GM23338 (cell line): ENCODE measurements around the gene HPGD. TPM values are rescaled to one million over a fixed set of nuclear protein-coding genes. Genes with fewer than 3 reads are reported as not detected.

Source experiments
- ATAC-seq: fragments of 200-7000 bp; cut with Tn5 transposase; 3 replicates; pipeline ENCODE4 v1.9.1; 2020
- DNase-seq: peaks from one replicate; pipeline ENCODE4 v3.0.0-alpha.2; 2015; ENCODE audit warnings: low spot score
- H2AFZ ChIP-seq: fragments of 200-600 bp; sonication (generic); 2 replicates; pipeline ENCODE4 v1.8.0; 2016; ENCODE audit warnings: antibody characterized with exemption, mild to moderate bottlenecking, moderate library complexity
- H3F3A ChIP-seq: fragments of 200-600 bp; sonication (generic); replicated peaks from 2 replicates; pipeline ENCODE4 v1.8.0; 2017; ENCODE audit warnings: antibody characterized with exemption, mixed run types, low read depth
- H3K27ac ChIP-seq: fragments of 200-600 bp; sonication (generic); 2 replicates; pipeline ENCODE4 v1.6.1; 2016; ENCODE audit warnings: low read depth
- H3K27me3 ChIP-seq: fragments of 200-600 bp; sonication (generic); 2 replicates; pipeline ENCODE4 v1.8.0; 2016; ENCODE audit warnings: mild to moderate bottlenecking, mixed run types, moderate library complexity; ENCODE audit not compliant: insufficient read depth
- H3K36me3 ChIP-seq: fragments of 200-600 bp; sonication (generic); 2 replicates; pipeline ENCODE4 v1.8.0; 2016; ENCODE audit warnings: mild to moderate bottlenecking; ENCODE audit not compliant: insufficient read depth
- H3K4me1 ChIP-seq: fragments of 200-600 bp; sonication (generic); 2 replicates; pipeline ENCODE4 v1.8.0; 2016; ENCODE audit warnings: mild to moderate bottlenecking, moderate library complexity; ENCODE audit not compliant: insufficient read depth
- H3K4me2 ChIP-seq: fragments of 200-600 bp; sonication (generic); 2 replicates; pipeline ENCODE4 v1.7.1; 2017; ENCODE audit warnings: mixed run types
- H3K4me3 ChIP-seq: fragments of 200-600 bp; sonication (generic); 2 replicates; pipeline ENCODE4 v1.6.1; 2016; ENCODE audit warnings: mixed run types
- H3K79me2 ChIP-seq: fragments of 200-600 bp; sonication (generic); replicated peaks from 2 replicates; pipeline ENCODE4 v1.8.0; 2017; ENCODE audit warnings: mild to moderate bottlenecking; ENCODE audit not compliant: insufficient read depth
- H3K9me2 ChIP-seq: fragments of 200-600 bp; sonication (generic); 2 replicates; pipeline ENCODE4 v1.8.0; 2017; ENCODE audit not compliant: insufficient read depth
- H4K20me1 ChIP-seq: fragments of 200-600 bp; sonication (generic); replicated peaks from 2 replicates; pipeline ENCODE4 v1.8.0; 2017; ENCODE audit warnings: mild to moderate bottlenecking; ENCODE audit not compliant: insufficient read depth
- H3K27ac Mint-ChIP-seq: 2 replicates; pipeline ENCODE4 v1.8.0; 2020; ENCODE audit warnings: inconsistent platforms, mild to moderate bottlenecking, moderate library complexity, mixed read lengths
- H3K27me3 Mint-ChIP-seq: 3 replicates; pipeline ENCODE4 v1.8.0; 2022; ENCODE audit warnings: low read depth, mild to moderate bottlenecking, moderate library complexity, mixed read lengths, inconsistent platforms; ENCODE audit not compliant: insufficient read depth, poor library complexity
- H3K36me3 Mint-ChIP-seq: 3 replicates; pipeline ENCODE4 v1.8.0; 2021; ENCODE audit warnings: low read depth, mild to moderate bottlenecking, inconsistent platforms, moderate library complexity, mixed read lengths
- H3K4me1 Mint-ChIP-seq: 3 replicates; pipeline ENCODE4 v1.8.0; 2020; ENCODE audit warnings: mild to moderate bottlenecking, inconsistent platforms, mixed read lengths
- H3K4me3 Mint-ChIP-seq: 3 replicates; pipeline ENCODE4 v1.8.0; 2021; ENCODE audit warnings: moderate library complexity, mild to moderate bottlenecking, inconsistent platforms, mixed read lengths
- H3K9me3 Mint-ChIP-seq: 3 replicates; pipeline ENCODE4 v1.8.0; 2020; ENCODE audit warnings: moderate library complexity, mild to moderate bottlenecking, inconsistent platforms, mixed read lengths
- CREB1 ChIP-seq: fragments of 250-450 bp; sonication (Bioruptor Pico); IDR thresholded peaks from 2 replicates; pipeline ENCODE4 v1.5.0; 2020; ENCODE audit warnings: low read depth, mild to moderate bottlenecking, moderate library complexity
- JUNB ChIP-seq: IDR thresholded peaks from one replicate; pipeline ENCODE4 v1.6.1; 2016; ENCODE audit warnings: antibody characterized with exemption; ENCODE audit not compliant: unreplicated experiment
- STAT1 ChIP-seq: IDR thresholded peaks from one replicate; pipeline ENCODE4 v1.6.1; 2016; ENCODE audit warnings: antibody characterized with exemption; ENCODE audit not compliant: unreplicated experiment
- ZNF114 ChIP-seq: fragments of 250-450 bp; sonication (Bioruptor Pico); IDR thresholded peaks from 2 replicates; pipeline ENCODE4 v1.5.0; 2020; ENCODE audit warnings: mild to moderate bottlenecking, moderate library complexity
- ZNF331 ChIP-seq: fragments of 250-450 bp; sonication (Bioruptor Pico); IDR thresholded peaks from 2 replicates; pipeline ENCODE4 v1.5.0; 2020; ENCODE audit warnings: low read depth, mild to moderate bottlenecking, moderate library complexity
- polyA plus RNA-seq: library from polyadenylated mRNA; unstranded; fragments of >200 nt; fragmentation: Nextera tagmentation; extraction: Ambion mirVana; gene quantifications from 2 replicates; pipeline ENCODE4 v1.2.1, GENCODE V29; 2016
- total RNA-seq: library from RNA; depleted of rRNA; stranded (reverse); fragments of >200 nt; shearing (Covaris generic); gene quantifications from 2 replicates; pipeline ENCODE4 v1.2.3, GENCODE V29; 2014
- TF ChIP-seq, protein P1 (sequence below), 2 experiments: fragments of 200-600 bp in 1 of 2; sonication (generic) in 1 of 2; conservative IDR thresholded peaks; 2 replicates each; pipeline versions ENCODE4 v1.5.1 to v1.6.1; 2016 to 2017; ENCODE audit warnings: antibody characterized with exemption in 2 of 2, low read depth in 2 of 2, mild to moderate bottlenecking in 2 of 2, moderate library complexity in 1 of 2
- TF ChIP-seq, protein P2 (sequence below): fragments of 250-450 bp; sonication (Bioruptor Pico); IDR thresholded peaks from 2 replicates; pipeline ENCODE4 v1.5.0; 2020; ENCODE audit warnings: mild to moderate bottlenecking, moderate library complexity

The HPGD gene
- total and polyA plus RNA-seq, 2 experiments from 2014 or later, result 5.6 to 9.1 TPM

DNA sequence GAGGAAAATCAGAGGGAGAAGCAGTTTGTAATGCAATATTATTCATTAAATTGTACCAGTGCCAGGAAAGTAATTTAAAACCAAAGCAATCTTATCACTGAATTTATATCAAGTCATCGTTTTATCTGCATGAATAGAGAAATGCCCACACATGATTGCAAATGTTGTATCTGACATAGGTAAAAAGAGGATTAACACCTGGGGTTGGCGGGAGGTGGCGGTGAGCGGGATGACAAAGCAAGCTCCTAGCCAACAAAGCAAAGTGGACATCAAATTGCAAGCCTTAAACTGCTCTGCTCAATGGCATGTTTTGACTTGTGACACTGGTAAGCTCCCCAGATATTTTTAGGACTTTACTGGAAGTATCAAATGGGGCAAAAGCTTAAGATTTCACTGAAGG is 16.4 kb downstream of the HPGD start:
- Histone ChIP-seq H2AFZ (peak overlapping the region; percentile 76; the same call in 1 of the 2 replicates), H3K27me3 (no peaks in the 10 kb centered on the region), H3F3A (no peaks in the 10 kb centered on the region), H3K4me2 (no peak overlapping the region), H4K20me1 (no peaks in the 10 kb centered on the region), H3K4me3 (no peak overlapping the region), H3K36me3 (no peaks in the 10 kb centered on the region), H3K27ac (0 out of 2 replicates have a peak overlapping the region, but pooled peaks have one; percentile 58), H3K79me2 (no peaks in the 10 kb centered on the region), H3K4me1 (no peaks in the 10 kb centered on the region; the same call in 1 of the 2 replicates), H3K9me2 (no peaks in the 10 kb centered on the region)
- DNase-seq (no peak), ATAC-seq (no peak)
- Mint-ChIP-seq H3K4me3 (no peak overlapping the region), H3K27me3 (no peaks in the 10 kb centered on the region), H3K36me3 (no peaks in the 10 kb centered on the region), H3K27ac (no peak overlapping the region), H3K9me3 (no peaks in the 10 kb centered on the region), H3K4me1 (peaks cover 4% of the 10 kb centered on the region; the same call in 2 of the 3 replicates)
- TF ChIP-seq ZNF114 (CRISPR knock-in tag) (no peak), CREB1 (CRISPR knock-in tag) (no peak), STAT1 (no peak), ZNF331 (CRISPR knock-in tag) (no peak), JUNB (no peak)
- TF ChIP-seq, protein P1, sequence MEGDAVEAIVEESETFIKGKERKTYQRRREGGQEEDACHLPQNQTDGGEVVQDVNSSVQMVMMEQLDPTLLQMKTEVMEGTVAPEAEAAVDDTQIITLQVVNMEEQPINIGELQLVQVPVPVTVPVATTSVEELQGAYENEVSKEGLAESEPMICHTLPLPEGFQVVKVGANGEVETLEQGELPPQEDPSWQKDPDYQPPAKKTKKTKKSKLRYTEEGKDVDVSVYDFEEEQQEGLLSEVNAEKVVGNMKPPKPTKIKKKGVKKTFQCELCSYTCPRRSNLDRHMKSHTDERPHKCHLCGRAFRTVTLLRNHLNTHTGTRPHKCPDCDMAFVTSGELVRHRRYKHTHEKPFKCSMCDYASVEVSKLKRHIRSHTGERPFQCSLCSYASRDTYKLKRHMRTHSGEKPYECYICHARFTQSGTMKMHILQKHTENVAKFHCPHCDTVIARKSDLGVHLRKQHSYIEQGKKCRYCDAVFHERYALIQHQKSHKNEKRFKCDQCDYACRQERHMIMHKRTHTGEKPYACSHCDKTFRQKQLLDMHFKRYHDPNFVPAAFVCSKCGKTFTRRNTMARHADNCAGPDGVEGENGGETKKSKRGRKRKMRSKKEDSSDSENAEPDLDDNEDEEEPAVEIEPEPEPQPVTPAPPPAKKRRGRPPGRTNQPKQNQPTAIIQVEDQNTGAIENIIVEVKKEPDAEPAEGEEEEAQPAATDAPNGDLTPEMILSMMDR (conservative IDR thresholded peaks at IDR 0.05; ENCODE audit: low read depth in 2 of 2), result no peak
- TF ChIP-seq, protein P2, sequence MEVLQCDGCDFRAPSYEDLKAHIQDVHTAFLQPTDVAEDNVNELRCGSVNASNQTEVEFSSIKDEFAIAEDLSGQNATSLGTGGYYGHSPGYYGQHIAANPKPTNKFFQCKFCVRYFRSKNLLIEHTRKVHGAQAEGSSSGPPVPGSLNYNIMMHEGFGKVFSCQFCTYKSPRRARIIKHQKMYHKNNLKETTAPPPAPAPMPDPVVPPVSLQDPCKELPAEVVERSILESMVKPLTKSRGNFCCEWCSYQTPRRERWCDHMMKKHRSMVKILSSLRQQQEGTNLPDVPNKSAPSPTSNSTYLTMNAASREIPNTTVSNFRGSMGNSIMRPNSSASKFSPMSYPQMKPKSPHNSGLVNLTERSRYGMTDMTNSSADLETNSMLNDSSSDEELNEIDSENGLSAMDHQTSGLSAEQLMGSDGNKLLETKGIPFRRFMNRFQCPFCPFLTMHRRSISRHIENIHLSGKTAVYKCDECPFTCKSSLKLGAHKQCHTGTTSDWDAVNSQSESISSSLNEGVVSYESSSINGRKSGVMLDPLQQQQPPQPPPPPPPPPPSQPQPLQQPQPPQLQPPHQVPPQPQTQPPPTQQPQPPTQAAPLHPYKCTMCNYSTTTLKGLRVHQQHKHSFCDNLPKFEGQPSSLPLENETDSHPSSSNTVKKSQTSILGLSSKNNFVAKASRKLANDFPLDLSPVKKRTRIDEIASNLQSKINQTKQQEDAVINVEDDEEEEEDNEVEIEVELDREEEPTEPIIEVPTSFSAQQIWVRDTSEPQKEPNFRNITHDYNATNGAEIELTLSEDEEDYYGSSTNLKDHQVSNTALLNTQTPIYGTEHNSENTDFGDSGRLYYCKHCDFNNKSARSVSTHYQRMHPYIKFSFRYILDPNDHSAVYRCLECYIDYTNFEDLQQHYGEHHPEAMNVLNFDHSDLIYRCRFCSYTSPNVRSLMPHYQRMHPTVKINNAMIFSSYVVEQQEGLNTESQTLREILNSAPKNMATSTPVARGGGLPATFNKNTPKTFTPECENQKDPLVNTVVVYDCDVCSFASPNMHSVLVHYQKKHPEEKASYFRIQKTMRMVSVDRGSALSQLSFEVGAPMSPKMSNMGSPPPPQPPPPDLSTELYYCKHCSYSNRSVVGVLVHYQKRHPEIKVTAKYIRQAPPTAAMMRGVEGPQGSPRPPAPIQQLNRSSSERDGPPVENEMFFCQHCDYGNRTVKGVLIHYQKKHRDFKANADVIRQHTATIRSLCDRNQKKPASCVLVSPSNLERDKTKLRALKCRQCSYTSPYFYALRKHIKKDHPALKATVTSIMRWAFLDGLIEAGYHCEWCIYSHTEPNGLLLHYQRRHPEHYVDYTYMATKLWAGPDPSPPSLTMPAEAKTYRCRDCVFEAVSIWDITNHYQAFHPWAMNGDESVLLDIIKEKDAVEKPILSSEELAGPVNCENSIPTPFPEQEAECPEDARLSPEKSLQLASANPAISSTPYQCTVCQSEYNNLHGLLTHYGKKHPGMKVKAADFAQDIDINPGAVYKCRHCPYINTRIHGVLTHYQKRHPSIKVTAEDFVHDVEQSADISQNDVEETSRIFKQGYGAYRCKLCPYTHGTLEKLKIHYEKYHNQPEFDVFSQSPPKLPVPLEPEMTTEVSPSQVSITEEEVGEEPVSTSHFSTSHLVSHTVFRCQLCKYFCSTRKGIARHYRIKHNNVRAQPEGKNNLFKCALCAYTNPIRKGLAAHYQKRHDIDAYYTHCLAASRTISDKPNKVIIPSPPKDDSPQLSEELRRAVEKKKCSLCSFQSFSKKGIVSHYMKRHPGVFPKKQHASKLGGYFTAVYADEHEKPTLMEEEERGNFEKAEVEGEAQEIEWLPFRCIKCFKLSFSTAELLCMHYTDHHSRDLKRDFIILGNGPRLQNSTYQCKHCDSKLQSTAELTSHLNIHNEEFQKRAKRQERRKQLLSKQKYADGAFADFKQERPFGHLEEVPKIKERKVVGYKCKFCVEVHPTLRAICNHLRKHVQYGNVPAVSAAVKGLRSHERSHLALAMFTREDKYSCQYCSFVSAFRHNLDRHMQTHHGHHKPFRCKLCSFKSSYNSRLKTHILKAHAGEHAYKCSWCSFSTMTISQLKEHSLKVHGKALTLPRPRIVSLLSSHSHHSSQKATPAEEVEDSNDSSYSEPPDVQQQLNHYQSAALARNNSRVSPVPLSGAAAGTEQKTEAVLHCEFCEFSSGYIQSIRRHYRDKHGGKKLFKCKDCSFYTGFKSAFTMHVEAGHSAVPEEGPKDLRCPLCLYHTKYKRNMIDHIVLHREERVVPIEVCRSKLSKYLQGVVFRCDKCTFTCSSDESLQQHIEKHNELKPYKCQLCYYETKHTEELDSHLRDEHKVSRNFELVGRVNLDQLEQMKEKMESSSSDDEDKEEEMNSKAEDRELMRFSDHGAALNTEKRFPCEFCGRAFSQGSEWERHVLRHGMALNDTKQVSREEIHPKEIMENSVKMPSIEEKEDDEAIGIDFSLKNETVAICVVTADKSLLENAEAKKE, result no peak
